ENCODE data around the gene PCYT1B. TPM values are rescaled to one million over a fixed set of nuclear protein-coding genes. Genes with fewer than 3 reads are reported as not detected.

Gene PCYT1B
- total RNA-seq: 0.28 and 0.46 TPM in 2 replicates

DNA sequence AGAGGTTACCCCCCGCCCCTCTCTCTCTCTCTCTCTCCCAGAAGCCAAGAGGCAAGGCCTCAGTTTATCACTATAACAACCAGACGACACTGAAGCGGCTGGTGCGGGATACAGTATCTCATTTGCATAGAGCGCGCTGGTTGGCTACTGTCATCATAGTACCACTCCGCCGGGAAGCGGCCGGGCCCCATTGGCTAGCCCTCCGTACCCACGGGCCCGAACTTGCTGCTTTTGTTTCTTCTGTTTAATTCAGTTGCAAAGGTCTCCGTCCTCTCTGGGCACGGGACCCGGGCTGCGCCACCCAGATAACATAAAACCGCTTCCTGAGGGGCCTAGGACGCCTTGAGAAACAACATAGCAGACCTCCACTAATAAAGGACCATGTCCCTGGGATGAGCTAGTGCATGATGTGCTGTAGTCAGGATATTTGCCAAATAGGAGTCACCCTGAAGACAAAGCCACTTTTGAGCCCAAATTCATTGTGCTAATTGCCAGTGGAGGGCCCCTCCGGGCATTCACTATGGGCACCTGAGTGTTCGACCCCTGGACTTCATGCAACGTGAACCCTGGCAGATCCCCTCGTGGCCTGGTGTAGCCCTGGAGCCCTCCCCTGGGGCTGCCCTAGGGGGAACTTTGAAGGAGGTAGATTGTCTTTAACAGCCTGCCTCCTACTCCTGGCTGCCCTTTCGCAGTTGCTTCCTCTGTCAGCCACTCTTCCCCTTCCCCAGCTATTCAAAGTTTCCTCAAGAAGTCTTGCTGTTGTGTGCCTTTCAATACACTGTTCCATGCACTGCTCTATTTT, at the start of gene PCYT1B:
Gene PCYT1B (minus strand): TSS at position 91 of the 802 bp plus-strand sequence. CDS start 242 bp downstream, outside the sequence.

DNA sequence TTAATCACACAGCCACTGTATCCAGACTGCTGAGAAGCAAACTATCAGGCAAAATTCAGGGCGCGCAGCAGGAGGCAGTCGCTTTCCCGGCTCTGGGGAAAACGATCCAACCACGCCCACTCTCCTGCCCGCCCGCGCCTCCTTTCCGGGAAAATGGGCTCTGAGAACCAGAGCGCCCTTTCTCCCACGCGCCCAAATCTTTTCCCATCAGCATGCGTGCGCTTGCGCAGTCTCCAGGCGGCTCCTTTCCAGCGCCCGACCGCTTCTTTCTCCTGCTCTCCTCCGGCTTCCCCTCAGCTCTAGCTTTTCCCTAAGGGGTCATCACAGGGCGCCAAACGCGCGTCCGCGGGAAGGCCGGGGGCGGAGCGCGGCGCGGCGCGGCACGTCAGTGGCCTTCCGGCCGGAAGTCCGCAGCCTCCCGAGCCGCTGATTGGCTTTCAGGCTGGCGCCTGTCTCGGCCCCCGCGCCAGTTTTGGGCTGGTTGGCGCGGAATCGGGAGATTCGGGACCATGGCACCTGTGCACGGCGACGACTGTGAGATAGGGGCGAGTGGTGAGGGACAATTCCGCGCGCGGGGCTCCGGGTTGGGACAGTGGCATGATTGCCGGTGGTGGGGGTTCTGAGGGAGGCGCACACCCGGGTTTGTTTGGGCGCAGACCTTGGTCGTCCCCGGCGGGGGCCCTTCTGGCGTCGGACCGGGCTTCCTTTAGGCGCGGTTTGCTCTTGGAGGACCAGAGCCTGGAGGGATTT, 46.5 kb upstream of the PCYT1B start, which contains the start of gene POLA1:
Gene POLA1 (plus strand): TSS at position 466 of the 750 bp plus-strand sequence. CDS start 44 bp downstream, at position 510.

Other genes with a start within 250 kb of the PCYT1B start
- gene PDK3, start 182.1 kb downstream of the PCYT1B start, total RNA-seq: 5.8 and 8.6 TPM in 2 replicates
- gene POLA1, start 46.6 kb upstream of the PCYT1B start, total RNA-seq: 6.4 and 7.3 TPM in 2 replicates

Data from smooth muscle cell of bladder (primary cell).